Fibroblast of peridontal ligament (primary cell): ENCODE results near the gene ASMTL.
"Not testable (repeated sequence)": the region's sequence is repeated elsewhere in the genome, so short reads cannot be mapped to it uniquely, and the experiment has no call there.

ENCODE experiments used
- DNase-seq: peaks from one replicate; pipeline ENCODE4 v3.0.0-alpha.2; 2010; ENCODE audit errors: extremely low read depth

The ASMTL gene

GRCh38 chrX:1452516-1453394 is at the start of gene ASMTL:
Gene ASMTL (minus strand): TSS chrX:1452909. CDS start chrX:1452840, 69 bp downstream.
- DNase-seq: peak; percentile 99

GRCh38 chrX:1502241-1502640 is 49.5 kb upstream of the ASMTL start:
- DNase-seq: no peak

- DNase-seq: no peak
These were observed 48.3 kb upstream of the ASMTL start for GRCh38 chrX:1500701-1501624.

GRCh38 chrX:1496076-1496475 is 43.4 kb upstream of the ASMTL start:
- DNase-seq: no peak

GRCh38 chrX:1493877-1494510 is 41.3 kb upstream of the ASMTL start:
- DNase-seq: no peak

- no peak for DNase-seq
These were observed 40.7 kb upstream of the ASMTL start for GRCh38 chrX:1493412-1493811.

GRCh38 chrX:1492421-1493012 is 39.8 kb upstream of the ASMTL start:
- DNase-seq: no peak

GRCh38 chrX:1491851-1492349 is 39.2 kb upstream of the ASMTL start:
- no peak for DNase-seq

GRCh38 chrX:1491248-1491647 is 38.5 kb upstream of the ASMTL start:
- DNase-seq: not testable (repeated sequence)

GRCh38 chrX:1490723-1491122 is 38.0 kb upstream of the ASMTL start:
- not testable (repeated sequence) for DNase-seq

- DNase-seq: not testable (repeated sequence)
These were observed 36.6 kb upstream of the ASMTL start for GRCh38 chrX:1489354-1489753.

GRCh38 chrX:1488745-1489144 is 36.0 kb upstream of the ASMTL start:
- DNase-seq: no peak

- DNase-seq: no peak
These were observed 35.4 kb upstream of the ASMTL start for GRCh38 chrX:1488141-1488540.

GRCh38 chrX:1487401-1487800 is 34.7 kb upstream of the ASMTL start:
- no peak for DNase-seq

- DNase-seq: no peak
These were observed 34.1 kb upstream of the ASMTL start for GRCh38 chrX:1486749-1487361.

GRCh38 chrX:1486177-1486576 is 33.5 kb upstream of the ASMTL start:
- no peak for DNase-seq

- no peak for DNase-seq
These were observed 32.3 kb upstream of the ASMTL start for GRCh38 chrX:1485033-1485432.

GRCh38 chrX:1484638-1485019 is 31.9 kb upstream of the ASMTL start:
- no peak for DNase-seq

- DNase-seq: no peak
These were observed 31.3 kb upstream of the ASMTL start for GRCh38 chrX:1483843-1484637.

- DNase-seq: not testable (repeated sequence)
These were observed 29.8 kb upstream of the ASMTL start for GRCh38 chrX:1482530-1482928.
